Neural progenitor cell (in vitro differentiated cells): ENCODE data around the gene BBS1.

Source experiments
- CTCF ChIP-seq: fragments of 200-600 bp; sonication (generic); IDR thresholded peaks from 2 replicates; pipeline ENCODE4 v1.5.1; 2017; ENCODE audit warnings: antibody characterized with exemption, mild to moderate bottlenecking
- EZH2phosphoT487 ChIP-seq: fragments of 200-600 bp; sonication (generic); IDR thresholded peaks from 2 replicates; pipeline ENCODE4 v1.6.1; 2017; ENCODE audit warnings: antibody characterized with exemption

DNA sequence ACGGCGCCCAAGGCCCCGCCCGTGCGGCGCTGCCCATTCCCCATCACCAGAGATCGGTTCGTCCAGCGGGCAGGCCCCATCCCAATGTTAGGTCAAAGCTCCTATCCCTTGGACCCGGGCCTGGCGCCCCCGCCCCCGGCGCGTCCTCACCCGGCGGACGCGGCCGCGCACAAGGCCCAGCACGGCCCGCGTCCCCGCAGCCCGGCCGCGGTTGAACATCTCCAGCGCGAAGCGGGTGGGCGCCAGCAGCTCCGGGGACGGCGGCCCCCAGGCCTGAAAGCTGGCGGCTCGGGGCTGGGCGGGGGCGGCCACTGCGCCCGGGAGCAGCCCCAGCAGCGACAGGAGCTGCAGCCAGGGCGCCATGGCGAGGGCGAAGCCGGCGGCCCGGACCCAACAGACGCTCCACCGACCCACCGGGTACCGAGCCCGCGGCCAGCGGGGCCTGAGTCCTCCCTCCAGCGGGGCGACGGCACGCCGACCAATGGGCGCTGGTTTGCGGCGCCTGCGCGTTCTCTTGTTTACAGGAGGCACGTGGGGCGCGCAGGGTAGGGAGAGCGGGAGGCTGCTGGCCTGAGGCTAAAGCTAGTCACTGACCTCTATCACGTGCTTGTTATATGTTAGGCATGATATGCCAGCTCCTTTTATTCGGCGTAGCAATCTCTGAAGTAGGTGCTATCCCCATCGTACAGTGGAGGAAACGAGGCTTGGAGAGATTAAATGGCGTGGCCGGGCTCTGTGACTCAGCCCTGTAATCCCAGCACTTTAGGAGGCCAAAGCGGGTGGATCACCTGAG lies 57.9 kb downstream of the BBS1 start, which contains the start of gene CTSF:
- TF ChIP-seq EZH2phosphoT487 (no peak), CTCF (no peak)
